HepG2 (cell line): ENCODE data around the gene P2RX2.

Experiments
- BRCA1 ChIP-seq: sonication (generic); formaldehyde crosslinking; IDR thresholded peaks from 2 replicates; pipeline ENCODE4 v1.4.0; 2020; ENCODE audit warnings: missing genetic modification reagents
- FOSL2 ChIP-seq: sonication (generic); formaldehyde crosslinking; IDR thresholded peaks from 2 replicates; pipeline ENCODE4 v1.4.0; 2020; ENCODE audit warnings: missing genetic modification reagents
- HNF4G ChIP-seq, 2 experiments: sonication (generic) in 1 of 2; formaldehyde crosslinking in 1 of 2; IDR thresholded peaks; 2 replicates each; pipeline versions ENCODE4 v1.4.0 to v1.6.1; 2011 to 2020; ENCODE audit warnings: borderline replicate concordance in 2 of 2, low read depth in 2 of 2, mild to moderate bottlenecking in 2 of 2, low read length in 1 of 2, missing genetic modification reagents in 1 of 2, moderate library complexity in 1 of 2
- MYC ChIP-seq: sonication (generic); formaldehyde crosslinking; IDR thresholded peaks from 2 replicates; pipeline ENCODE4 v1.9.0; 2021; ENCODE audit warnings: missing genetic modification reagents, borderline replicate concordance
- SMC3 ChIP-seq: IDR thresholded peaks from 2 replicates; pipeline ENCODE4 v1.6.1; 2011; ENCODE audit warnings: low read length, improper control_type of control experiment
- ZNF205 ChIP-seq: IDR thresholded peaks from 2 replicates; pipeline ENCODE4 v1.6.1; 2018; ENCODE audit warnings: missing biosample characterization, missing genetic modification reagents
- ZNF207 ChIP-seq: fragments of 450-650 bp; IDR thresholded peaks from 2 replicates; pipeline ENCODE4 v1.6.1; 2016; ENCODE audit warnings: antibody characterized with exemption, borderline replicate concordance
- TF ChIP-seq, protein P1 (sequence below): sonication (generic); formaldehyde crosslinking; IDR thresholded peaks from 2 replicates; pipeline ENCODE4 v1.5.0; 2020; ENCODE audit warnings: mild to moderate bottlenecking, missing genetic modification reagents, moderate library complexity

DNA sequence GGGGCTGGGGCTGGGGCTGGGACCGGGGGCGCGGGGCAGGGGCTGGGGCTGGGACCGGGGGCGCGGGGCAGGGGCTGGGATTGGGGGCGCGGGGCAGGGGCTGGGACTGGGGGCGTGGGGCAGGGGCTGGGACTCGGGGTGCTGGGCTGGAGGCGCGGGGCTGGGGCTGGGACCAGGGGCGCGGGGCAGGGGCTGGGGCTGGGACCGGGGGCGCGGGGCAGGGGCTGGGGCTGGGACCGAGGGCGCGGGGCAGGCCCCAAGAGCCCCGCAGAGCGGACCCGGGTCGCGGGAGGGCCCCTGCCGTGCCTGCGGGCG is 452 bp downstream of the P2RX2 start:
- TF ChIP-seq ZNF207 (no peak), SMC3 (no peak), ZNF205 (CRISPR knock-in tag) (no peak), MYC (CRISPR knock-in tag) (no peak), BRCA1 (no peak), HNF4G (IDR thresholded peaks at IDR 0.05; ENCODE audit: borderline replicate concordance, low read depth, low read length) (no peak), HNF4G (CRISPR knock-in tag; IDR thresholded peaks at IDR 0.05; ENCODE audit: borderline replicate concordance, low read depth) (no peak), FOSL2 (no peak)
- TF ChIP-seq, protein P1, sequence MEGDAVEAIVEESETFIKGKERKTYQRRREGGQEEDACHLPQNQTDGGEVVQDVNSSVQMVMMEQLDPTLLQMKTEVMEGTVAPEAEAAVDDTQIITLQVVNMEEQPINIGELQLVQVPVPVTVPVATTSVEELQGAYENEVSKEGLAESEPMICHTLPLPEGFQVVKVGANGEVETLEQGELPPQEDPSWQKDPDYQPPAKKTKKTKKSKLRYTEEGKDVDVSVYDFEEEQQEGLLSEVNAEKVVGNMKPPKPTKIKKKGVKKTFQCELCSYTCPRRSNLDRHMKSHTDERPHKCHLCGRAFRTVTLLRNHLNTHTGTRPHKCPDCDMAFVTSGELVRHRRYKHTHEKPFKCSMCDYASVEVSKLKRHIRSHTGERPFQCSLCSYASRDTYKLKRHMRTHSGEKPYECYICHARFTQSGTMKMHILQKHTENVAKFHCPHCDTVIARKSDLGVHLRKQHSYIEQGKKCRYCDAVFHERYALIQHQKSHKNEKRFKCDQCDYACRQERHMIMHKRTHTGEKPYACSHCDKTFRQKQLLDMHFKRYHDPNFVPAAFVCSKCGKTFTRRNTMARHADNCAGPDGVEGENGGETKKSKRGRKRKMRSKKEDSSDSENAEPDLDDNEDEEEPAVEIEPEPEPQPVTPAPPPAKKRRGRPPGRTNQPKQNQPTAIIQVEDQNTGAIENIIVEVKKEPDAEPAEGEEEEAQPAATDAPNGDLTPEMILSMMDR (CRISPR knock-in tag) = no peak
